HepG2 (cell line): ENCODE results near the gene IZUMO2. TPM values are rescaled to one million over a fixed set of nuclear protein-coding genes. Genes with fewer than 3 reads are reported as not detected.

ENCODE experiments used
- AGO1 ChIP-seq: fragments of 200-400 bp; formaldehyde crosslinking; IDR thresholded peaks from 2 replicates; pipeline ENCODE4 v1.6.1; 2017; ENCODE audit warnings: mild to moderate bottlenecking, low read depth, low read length, moderate library complexity; ENCODE audit not compliant: poor library complexity, severe bottlenecking
- ARID3A ChIP-seq: IDR thresholded peaks from 2 replicates; pipeline ENCODE4 v1.6.1; 2012; ENCODE audit warnings: low read depth, low read length, improper control_type of control experiment
- CC2D1A ChIP-seq: sonication (generic); formaldehyde crosslinking; IDR thresholded peaks from 2 replicates; pipeline ENCODE4 v1.8.1; 2023; ENCODE audit warnings: mild to moderate bottlenecking, missing genetic modification reagents
- ELK4 ChIP-seq: sonication (generic); formaldehyde crosslinking; IDR thresholded peaks from 2 replicates; pipeline ENCODE4 v1.9.0; 2021; ENCODE audit warnings: missing genetic modification reagents, borderline replicate concordance
- MAFF ChIP-seq: IDR thresholded peaks from 2 replicates; pipeline ENCODE4 v1.6.1; 2011; ENCODE audit warnings: low read depth, low read length, improper control_type of control experiment
- MATR3 ChIP-seq: sonication (generic); formaldehyde crosslinking; IDR thresholded peaks from 2 replicates; pipeline ENCODE4 v1.4.0; 2020; ENCODE audit warnings: missing genetic modification reagents
- MAZ ChIP-seq, 2 experiments: sonication (generic) in 1 of 2; formaldehyde crosslinking in 1 of 2; IDR thresholded peaks; 2 replicates each; pipeline versions ENCODE4 v1.5.0 to v1.6.1; 2012 to 2020; ENCODE audit warnings: low read depth in 2 of 2, mild to moderate bottlenecking in 2 of 2, borderline replicate concordance in 1 of 2, improper control_type of control experiment in 1 of 2, low read length in 1 of 2, missing genetic modification reagents in 1 of 2, moderate library complexity in 1 of 2
- NR2C2 ChIP-seq: sonication (generic); formaldehyde crosslinking; IDR thresholded peaks from 2 replicates; pipeline ENCODE4 v1.4.0; 2020; ENCODE audit warnings: missing genetic modification reagents, mild to moderate bottlenecking, moderate library complexity, borderline replicate concordance
- PBX2 ChIP-seq: IDR thresholded peaks from 2 replicates; pipeline ENCODE4 v1.6.1; 2016; ENCODE audit warnings: control low read depth
- REXO4 ChIP-seq: sonication (generic); formaldehyde crosslinking; IDR thresholded peaks from 2 replicates; pipeline ENCODE4 v1.8.0; 2022; ENCODE audit warnings: missing genetic modification reagents, mild to moderate bottlenecking, borderline replicate concordance
- SATB2 ChIP-seq: sonication (generic); formaldehyde crosslinking; IDR thresholded peaks from 2 replicates; pipeline ENCODE4 v1.5.0; 2020; ENCODE audit warnings: missing genetic modification reagents
- SP2 ChIP-seq: sonication (generic); formaldehyde crosslinking; IDR thresholded peaks from 2 replicates; pipeline ENCODE4 v1.5.1; 2020; ENCODE audit warnings: mild to moderate bottlenecking, missing genetic modification reagents
- TIGD3 ChIP-seq: sonication (generic); formaldehyde crosslinking; IDR thresholded peaks from 2 replicates; pipeline ENCODE4 v1.5.1; 2020; ENCODE audit warnings: mild to moderate bottlenecking, missing genetic modification reagents, borderline replicate concordance
- ZBTB7A ChIP-seq: sonication (generic); formaldehyde crosslinking; IDR thresholded peaks from 2 replicates; pipeline ENCODE4 v1.8.0; 2022; ENCODE audit warnings: mild to moderate bottlenecking, missing genetic modification reagents
- ZFAT ChIP-seq: sonication (generic); formaldehyde crosslinking; conservative IDR thresholded peaks from 2 replicates; pipeline ENCODE4 v1.8.1; 2023; ENCODE audit warnings: missing genetic modification reagents, inconsistent platforms
- ZFP36L1 ChIP-seq: sonication (generic); formaldehyde crosslinking; IDR thresholded peaks from 2 replicates; pipeline ENCODE4 v1.8.0; 2022; ENCODE audit warnings: mild to moderate bottlenecking, missing genetic modification reagents, moderate library complexity
- ZFP62 ChIP-seq: sonication (generic); formaldehyde crosslinking; IDR thresholded peaks from 2 replicates; pipeline ENCODE4 v1.4.0; 2020; ENCODE audit warnings: missing genetic modification reagents
- ZHX1 ChIP-seq: sonication (generic); formaldehyde crosslinking; IDR thresholded peaks from 2 replicates; pipeline ENCODE4 v1.8.1; 2022; ENCODE audit warnings: low read depth, mild to moderate bottlenecking, missing genetic modification reagents
- ZNF274 ChIP-seq: sonication (generic); formaldehyde crosslinking; IDR thresholded peaks from 2 replicates; pipeline ENCODE4 v1.5.1; 2020; ENCODE audit warnings: mild to moderate bottlenecking, missing genetic modification reagents
- ZNF746 ChIP-seq: sonication (generic); formaldehyde crosslinking; IDR thresholded peaks from 2 replicates; pipeline ENCODE4 v1.8.0; 2022; ENCODE audit warnings: mild to moderate bottlenecking, missing genetic modification reagents
- ZNF816 ChIP-seq: sonication (generic); formaldehyde crosslinking; IDR thresholded peaks from 2 replicates; pipeline ENCODE4 v1.8.0; 2022; ENCODE audit warnings: missing genetic modification reagents, mild to moderate bottlenecking, borderline replicate concordance
- polyA plus RNA-seq, 8 experiments: library from polyadenylated mRNA; depleted of rRNA in 3 of 8; stranded (reverse) in 7 of 8; unstranded in 1 of 8; fragments of >200 nt; fragmentation: Illumina TruSeq in 4 of 8; extraction: Trizol in 4 of 8; gene quantifications; 2 replicates each; pipeline versions ENCODE4 v1.2.1 to v1.2.3, GENCODE V29; 2011 to 2016; ENCODE audit warnings: low read depth in 4 of 8, missing spikeins in 1 of 8, mixed read lengths in 1 of 8; ENCODE audit not compliant: insufficient read depth in 1 of 8
- total RNA-seq, 5 experiments: library from RNA; depleted of rRNA; stranded (reverse); fragments of >200 nt; fragmentation: Illumina TruSeq; extraction: Trizol; gene quantifications; 2 replicates each; pipeline ENCODE4 v1.2.3, GENCODE V29; 2016; ENCODE audit warnings: low read depth in 1 of 5

Gene IZUMO2
- total and polyA plus RNA-seq, 2 of the 13 experiments (the other 11 are each of a cell fraction or from before 2014, with no cell fraction given), result not detected

GRCh38 chr19:50204811-50205675, 42.0 kb upstream of the IZUMO2 start (continued):
- TF ChIP-seq PBX2 (CRISPR knock-in tag) (no peak), ZNF746 (CRISPR knock-in tag) (no peak), AGO1 (no peak), ZFP62 (CRISPR knock-in tag) (no peak), ZBTB7A (CRISPR knock-in tag) (no peak), MAFF (no peak), SATB2 (CRISPR knock-in tag) (no peak), ZNF816 (no peak), ARID3A (no peak), NR2C2 (CRISPR knock-in tag) (peak; percentile 84), ZFP36L1 (no peak), SP2 (no peak), ZHX1 (no peak), REXO4 (CRISPR knock-in tag) (no peak), MAZ (IDR thresholded peaks at IDR 0.05; ENCODE audit: borderline replicate concordance, low read depth, low read length) (no peak; the same call in 1 of the 2 replicates), MAZ (CRISPR knock-in tag; IDR thresholded peaks at IDR 0.05; ENCODE audit: low read depth) (no peak), CC2D1A (CRISPR knock-in tag) (no peak), ELK4 (CRISPR knock-in tag) (no peak), ZFAT (no peak), ZNF274 (no peak), TIGD3 (CRISPR knock-in tag) (no peak), MATR3 (CRISPR knock-in tag) (no peak)
